Mucosa of stomach (tissue), 1 donor: ENCODE data around the gene TBR1.

Experiments
- H3K27me3 ChIP-seq: one replicate; pipeline ENCODE4 v1.7.0; 2013; ENCODE audit warnings: mild to moderate bottlenecking, low read length; ENCODE audit not compliant: control insufficient read depth, insufficient read depth
- H3K36me3 ChIP-seq: one replicate; pipeline ENCODE4 v1.7.0; 2013; ENCODE audit warnings: low read length; ENCODE audit not compliant: control insufficient read depth, insufficient read depth
- H3K4me1 ChIP-seq: one replicate; pipeline ENCODE4 v1.7.0; 2013; ENCODE audit warnings: mild to moderate bottlenecking, low read length; ENCODE audit not compliant: control insufficient read depth, insufficient read depth
- H3K4me3 ChIP-seq: one replicate; pipeline ENCODE4 v1.7.0; 2013; ENCODE audit warnings: low read length
- H3K9ac ChIP-seq: one replicate; pipeline ENCODE4 v1.7.0; 2013; ENCODE audit warnings: mild to moderate bottlenecking, low read length, moderate library complexity
- H3K9me3 ChIP-seq: one replicate; pipeline ENCODE4 v1.7.0; 2013; ENCODE audit warnings: mild to moderate bottlenecking, low read length, moderate library complexity; ENCODE audit not compliant: control insufficient read depth
- donor health status: Pancreatic carcinoma.

The TBR1 gene

DNA sequence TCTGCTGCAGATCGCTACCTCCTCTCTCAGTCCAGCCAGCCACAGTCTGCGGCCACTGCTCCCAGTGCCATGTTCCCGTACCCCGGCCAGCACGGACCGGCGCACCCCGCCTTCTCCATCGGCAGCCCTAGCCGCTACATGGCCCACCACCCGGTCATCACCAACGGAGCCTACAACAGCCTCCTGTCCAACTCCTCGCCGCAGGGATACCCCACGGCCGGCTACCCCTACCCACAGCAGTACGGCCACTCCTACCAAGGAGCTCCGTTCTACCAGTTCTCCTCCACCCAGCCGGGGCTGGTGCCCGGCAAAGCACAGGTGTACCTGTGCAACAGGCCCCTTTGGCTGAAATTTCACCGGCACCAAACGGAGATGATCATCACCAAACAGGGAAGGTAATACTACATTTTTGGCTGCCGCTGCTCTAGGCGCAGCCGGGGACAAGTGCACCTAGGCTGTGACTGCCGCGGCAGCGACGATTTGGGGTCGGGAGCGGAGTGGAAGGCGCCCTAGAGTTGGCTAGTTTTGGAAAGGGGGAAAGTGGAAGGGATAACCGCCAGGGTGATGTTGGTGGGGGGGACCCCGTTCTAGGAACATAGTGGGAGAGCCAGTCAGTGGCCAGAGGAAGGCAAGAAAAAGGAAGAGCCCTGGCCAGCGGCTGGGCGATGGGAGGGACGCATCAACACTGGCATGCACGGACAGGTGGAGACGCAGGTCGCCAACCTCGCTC is 776 bp downstream of the TBR1 start:
- no peak overlapping the region for H3K4me3 ChIP-seq

DNA sequence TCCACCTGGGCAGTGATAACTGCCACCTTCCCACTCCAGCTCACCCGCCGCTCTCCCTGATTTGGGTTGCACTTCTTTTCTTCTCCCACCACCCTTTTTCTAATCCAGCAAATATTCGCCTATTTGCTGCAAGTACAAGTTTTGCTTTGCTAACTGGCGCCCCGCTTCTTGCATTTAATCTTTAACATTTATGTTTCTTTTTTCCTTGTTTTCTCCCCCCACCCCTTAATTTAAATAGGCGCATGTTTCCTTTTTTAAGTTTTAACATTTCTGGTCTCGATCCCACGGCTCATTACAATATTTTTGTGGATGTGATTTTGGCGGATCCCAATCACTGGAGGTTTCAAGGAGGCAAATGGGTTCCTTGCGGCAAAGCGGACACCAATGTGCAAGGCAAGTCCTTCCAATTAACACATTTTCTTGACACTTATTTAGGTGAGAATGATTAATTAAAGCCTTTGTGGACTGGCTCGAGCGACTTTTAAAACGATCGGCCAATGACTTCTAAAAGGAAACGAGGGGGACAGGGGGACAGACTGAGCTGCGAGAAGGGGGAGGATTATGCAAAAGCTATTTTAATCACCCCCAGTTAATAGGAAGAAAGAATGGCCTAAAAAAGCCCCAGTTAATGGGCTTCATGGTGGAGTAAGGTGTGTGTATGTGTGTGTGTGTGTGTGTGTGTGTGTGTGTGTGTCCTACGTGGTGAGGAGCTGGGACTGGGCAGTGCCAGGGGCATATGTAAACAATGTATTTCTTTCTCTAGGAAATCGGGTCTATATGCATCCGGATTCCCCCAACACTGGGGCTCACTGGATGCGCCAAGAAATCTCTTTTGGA is 1.6 kb downstream of the TBR1 start:
- Histone ChIP-seq H3K4me3 (no peak overlapping the region), H3K27me3 (peaks cover 89% of the 10 kb centered on the region), H3K4me1 (peaks cover 12% of the 10 kb centered on the region), H3K9ac (no peak overlapping the region), H3K9me3 (no peaks in the 10 kb centered on the region), H3K36me3 (no peaks in the 10 kb centered on the region)

More for the DNA sequence above, 776 bp downstream of the TBR1 start:
- peaks cover 12% of the 10 kb centered on the region for H3K4me1 ChIP-seq
- no peak overlapping the region for H3K9ac ChIP-seq
- H3K9me3 ChIP-seq, result no peaks in the 10 kb centered on the region
- H3K36me3 ChIP-seq, result no peaks in the 10 kb centered on the region
- H3K27me3 ChIP-seq, result peaks cover 81% of the 10 kb centered on the region

DNA sequence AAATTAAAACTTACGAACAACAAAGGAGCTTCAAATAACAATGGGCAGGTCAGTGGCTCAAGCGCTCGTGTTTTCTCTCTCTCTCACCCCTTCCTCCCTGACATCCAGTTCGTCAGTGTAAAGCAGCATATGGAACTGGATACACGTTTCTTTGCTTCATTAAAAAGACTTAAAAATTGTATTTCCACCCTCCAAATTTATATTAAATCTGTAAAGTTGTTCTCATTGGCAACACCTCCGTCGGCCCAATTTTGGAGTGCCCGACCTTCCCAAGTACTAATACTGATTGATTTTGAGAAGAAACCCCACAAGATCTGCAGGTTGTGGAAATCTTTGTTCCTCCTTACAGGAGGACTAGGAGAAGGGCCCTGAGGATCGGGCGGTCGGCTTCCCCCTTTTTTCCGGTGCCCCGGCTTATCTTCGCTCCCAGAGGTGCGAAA is 2.2 kb downstream of the TBR1 start:
- Histone ChIP-seq H3K9ac (no peak overlapping the region), H3K27me3 (peaks cover 96% of the 10 kb centered on the region), H3K36me3 (no peaks in the 10 kb centered on the region), H3K9me3 (no peaks in the 10 kb centered on the region), H3K4me3 (no peak overlapping the region), H3K4me1 (peaks cover 12% of the 10 kb centered on the region)

DNA sequence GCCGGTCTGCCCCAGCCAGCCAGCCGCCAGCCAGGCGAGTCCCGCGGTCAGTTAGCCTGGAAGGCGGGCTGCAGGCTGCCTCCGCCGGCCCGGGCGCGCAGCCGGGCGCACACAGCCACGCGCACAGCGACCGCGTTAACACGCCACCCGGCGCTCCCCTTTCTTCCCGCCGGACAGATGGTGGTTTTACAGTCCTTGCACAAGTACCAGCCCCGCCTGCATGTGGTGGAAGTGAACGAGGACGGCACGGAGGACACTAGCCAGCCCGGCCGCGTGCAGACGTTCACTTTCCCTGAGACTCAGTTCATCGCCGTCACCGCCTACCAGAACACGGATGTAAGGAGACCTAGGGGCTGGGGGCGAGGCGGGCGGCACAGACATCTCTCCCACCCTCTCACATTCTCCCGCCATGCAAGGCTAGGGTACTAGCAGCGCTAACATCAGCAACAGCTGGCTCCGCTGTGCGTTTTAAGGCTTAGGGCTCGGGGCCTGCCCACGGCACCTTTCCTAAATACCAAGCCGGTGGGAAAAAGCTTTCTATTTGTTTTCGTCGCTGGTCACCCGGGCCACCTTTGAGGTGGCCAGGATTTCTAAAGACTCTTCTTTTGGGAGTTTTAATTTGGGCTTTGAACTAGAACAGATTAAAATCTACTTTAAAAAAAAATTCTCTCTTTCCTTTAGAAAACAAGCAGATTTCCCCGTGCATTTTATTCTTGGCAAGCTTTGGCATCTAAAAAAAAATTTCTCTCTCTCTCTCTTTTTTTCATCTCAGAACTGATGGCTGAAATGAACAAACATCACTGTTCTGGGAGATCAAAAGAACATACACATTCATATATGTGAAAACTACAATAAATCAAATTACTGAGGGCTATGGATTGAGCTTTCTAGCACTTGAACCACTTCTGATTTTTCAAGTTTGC is 2.9 kb downstream of the TBR1 start:
- Histone ChIP-seq H3K36me3 (no peaks in the 10 kb centered on the region), H3K27me3 (peaks cover 99% of the 10 kb centered on the region), H3K4me1 (peaks cover 12% of the 10 kb centered on the region), H3K9me3 (no peaks in the 10 kb centered on the region), H3K4me3 (no peak overlapping the region), H3K9ac (no peak overlapping the region)

DNA sequence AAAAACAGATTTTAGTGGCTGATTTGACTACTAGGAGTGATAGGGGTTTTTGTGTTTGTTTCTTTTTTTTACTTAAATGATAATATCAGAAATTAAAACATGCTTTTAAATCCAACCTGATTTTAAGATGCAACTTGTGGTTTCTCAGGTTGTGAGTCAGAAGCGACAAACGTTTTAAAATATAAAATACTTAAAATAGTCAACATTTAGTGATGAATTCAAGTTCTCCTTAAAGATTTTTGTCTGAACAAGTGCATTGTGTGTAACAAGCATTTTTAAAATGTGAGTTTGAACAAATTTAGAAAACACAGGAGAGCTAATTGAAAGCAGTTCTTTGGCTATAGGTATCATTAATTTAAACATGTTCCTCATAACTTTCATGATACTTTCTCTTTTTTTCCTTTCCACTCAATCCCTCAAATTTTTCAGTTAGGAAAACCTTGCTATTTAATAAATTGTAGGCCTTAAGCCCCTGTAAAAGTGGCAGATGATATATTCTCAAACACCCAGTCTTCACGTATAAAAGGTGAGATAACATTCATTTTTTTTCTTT is 3.6 kb downstream of the TBR1 start:
- H3K4me1 ChIP-seq, result peaks cover 16% of the 10 kb centered on the region

DNA sequence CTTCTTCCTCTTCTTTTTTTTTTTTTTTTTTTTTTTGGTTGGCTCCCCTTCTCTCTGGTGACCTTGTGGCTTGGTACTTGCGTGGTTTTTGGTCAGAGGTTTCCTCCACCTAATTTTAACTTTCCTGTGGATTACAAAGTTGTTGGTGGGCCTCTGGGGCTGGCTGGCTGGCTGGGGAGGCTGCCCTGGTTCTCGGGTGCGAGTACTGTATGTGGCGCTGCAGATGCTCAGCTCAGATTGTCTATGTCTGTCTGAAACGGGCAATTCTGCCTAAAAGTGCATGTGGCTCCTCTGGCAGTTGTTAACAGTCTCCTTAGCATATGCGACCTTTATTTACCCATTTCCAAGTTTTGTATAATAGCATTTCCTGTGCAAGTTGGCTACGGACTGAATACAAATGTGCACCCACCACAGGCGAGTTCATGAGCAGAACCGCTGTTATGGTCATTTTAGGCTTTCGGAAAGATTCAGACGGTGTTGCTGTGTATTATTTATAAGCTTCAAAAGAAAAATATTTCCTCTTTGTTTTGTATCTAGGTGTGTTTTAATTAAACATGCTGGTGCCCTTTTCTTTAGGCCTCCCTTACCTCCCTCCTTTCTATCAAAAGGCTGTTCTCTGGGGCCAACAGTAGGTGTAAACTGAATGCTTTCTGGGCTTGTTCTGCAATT is 4.4 kb downstream of the TBR1 start:
- Histone ChIP-seq H3K4me1 (peaks cover 8% of the 10 kb centered on the region), H3K4me3 (no peak overlapping the region), H3K36me3 (no peaks in the 10 kb centered on the region), H3K9me3 (no peaks in the 10 kb centered on the region), H3K9ac (no peak overlapping the region), H3K27me3 (peaks cover 99% of the 10 kb centered on the region)

More for the DNA sequence above, 3.6 kb downstream of the TBR1 start:
- Histone ChIP-seq H3K4me3 (no peak overlapping the region), H3K9ac (no peak overlapping the region), H3K27me3 (peaks cover 99% of the 10 kb centered on the region), H3K9me3 (no peaks in the 10 kb centered on the region), H3K36me3 (no peaks in the 10 kb centered on the region)

DNA sequence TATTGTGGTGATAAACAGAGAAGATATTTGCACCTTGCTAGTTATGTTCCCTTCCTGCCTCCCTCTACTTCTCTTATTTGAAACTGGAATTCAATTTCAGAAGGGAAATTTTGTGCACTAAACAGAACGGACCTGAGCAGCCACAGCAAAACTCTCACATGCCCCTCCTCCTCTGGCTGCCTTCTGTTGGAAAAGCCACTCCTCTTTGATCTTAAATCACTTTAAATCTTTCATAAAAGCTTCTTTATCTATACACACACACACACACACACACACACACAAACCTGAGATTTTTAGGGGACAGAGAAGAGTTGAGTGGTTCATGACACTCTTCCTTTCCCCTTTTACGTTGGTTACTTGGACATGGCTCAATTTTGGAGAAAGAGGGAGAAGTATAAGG is 5.6 kb downstream of the TBR1 start:
- Histone ChIP-seq H3K9me3 (no peaks in the 10 kb centered on the region), H3K9ac (no peak overlapping the region), H3K36me3 (no peaks in the 10 kb centered on the region), H3K27me3 (peaks cover 99% of the 10 kb centered on the region), H3K4me1 (peaks cover 4% of the 10 kb centered on the region), H3K4me3 (no peak overlapping the region)

DNA sequence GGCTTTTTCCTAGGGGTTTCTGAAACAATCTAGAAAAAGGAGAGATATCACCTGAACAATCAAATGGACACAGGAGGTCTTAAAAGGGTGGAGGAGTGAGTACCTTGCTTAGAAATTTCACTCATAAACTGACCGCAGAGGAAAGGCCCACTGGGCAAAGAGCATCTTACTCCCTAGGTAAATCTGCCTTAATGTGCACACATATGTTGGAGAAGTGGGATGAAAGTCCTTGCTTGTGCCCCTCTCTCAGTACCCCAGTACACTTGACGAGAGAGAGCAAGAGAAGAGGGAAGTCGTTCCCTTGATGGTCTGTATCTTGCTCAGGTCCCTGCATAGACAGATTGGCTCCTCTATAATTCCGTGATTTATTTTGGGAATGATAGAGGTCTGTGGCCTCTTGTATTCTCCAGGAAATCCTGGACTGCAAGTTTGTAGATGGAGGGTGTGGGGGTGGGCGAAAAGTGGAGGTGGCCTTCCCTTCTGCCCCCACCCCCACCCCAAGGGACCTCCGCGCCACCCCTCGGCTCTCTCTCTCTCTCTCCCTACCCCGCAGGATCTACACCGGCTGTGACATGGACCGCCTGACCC is 6.8 kb downstream of the TBR1 start:
- Histone ChIP-seq H3K4me1 (peaks cover 7% of the 10 kb centered on the region), H3K4me3 (no peak overlapping the region), H3K27me3 (peaks cover 99% of the 10 kb centered on the region), H3K36me3 (no peaks in the 10 kb centered on the region), H3K9ac (no peak overlapping the region), H3K9me3 (no peaks in the 10 kb centered on the region)

DNA sequence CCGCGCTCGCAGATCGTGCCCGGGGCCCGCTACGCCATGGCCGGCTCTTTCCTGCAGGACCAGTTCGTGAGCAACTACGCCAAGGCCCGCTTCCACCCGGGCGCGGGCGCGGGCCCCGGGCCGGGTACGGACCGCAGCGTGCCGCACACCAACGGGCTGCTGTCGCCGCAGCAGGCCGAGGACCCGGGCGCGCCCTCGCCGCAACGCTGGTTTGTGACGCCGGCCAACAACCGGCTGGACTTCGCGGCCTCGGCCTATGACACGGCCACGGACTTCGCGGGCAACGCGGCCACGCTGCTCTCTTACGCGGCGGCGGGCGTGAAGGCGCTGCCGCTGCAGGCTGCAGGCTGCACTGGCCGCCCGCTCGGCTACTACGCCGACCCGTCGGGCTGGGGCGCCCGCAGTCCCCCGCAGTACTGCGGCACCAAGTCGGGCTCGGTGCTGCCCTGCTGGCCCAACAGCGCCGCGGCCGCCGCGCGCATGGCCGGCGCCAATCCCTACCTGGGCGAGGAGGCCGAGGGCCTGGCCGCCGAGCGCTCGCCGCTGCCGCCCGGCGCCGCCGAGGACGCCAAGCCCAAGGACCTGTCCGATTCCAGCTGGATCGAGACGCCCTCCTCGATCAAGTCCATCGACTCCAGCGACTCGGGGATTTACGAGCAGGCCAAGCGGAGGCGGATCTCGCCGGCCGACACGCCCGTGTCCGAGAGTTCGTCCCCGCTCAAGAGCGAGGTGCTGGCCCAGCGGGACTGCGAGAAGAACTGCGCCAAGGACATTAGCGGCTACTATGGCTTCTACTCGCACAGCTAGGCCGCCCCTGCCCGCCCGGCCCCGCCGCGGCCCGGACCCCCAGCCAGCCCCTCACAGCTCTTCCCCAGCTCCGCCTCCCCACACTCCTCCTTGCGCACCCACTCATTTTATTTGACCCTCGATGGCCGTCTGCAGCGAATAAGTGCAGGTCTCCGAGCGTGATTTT is 7.6 kb downstream of the TBR1 start:
- H3K36me3 ChIP-seq, result no peaks in the 10 kb centered on the region
- no peak overlapping the region for H3K9ac ChIP-seq
- H3K4me3 ChIP-seq, result no peak overlapping the region
- no peaks in the 10 kb centered on the region for H3K9me3 ChIP-seq
- peaks cover 99% of the 10 kb centered on the region for H3K27me3 ChIP-seq
- H3K4me1 ChIP-seq, result peaks cover 7% of the 10 kb centered on the region

DNA sequence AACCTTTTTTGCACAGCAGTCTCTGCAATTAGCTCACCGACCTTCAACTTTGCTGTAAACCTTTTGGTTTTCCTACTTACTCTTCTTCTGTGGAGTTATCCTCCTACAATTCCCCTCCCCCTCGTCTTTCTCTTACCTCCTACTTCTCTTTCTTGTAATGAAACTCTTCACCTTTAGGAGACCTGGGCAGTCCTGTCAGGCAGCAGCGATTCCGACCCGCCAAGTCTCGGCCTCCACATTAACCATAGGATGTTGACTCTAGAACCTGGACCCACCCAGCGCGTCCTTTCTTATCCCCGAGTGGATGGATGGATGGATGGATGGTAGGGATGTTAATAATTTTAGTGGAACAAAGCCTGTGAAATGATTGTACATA is 8.3 kb downstream of the TBR1 start:
- Histone ChIP-seq H3K9me3 (no peaks in the 10 kb centered on the region), H3K9ac (no peak overlapping the region), H3K27me3 (peaks cover 99% of the 10 kb centered on the region), H3K36me3 (no peaks in the 10 kb centered on the region), H3K4me1 (peaks cover 7% of the 10 kb centered on the region), H3K4me3 (no peak overlapping the region)
